Nephron (organoid): ENCODE data around the gene CD244.
A peak's percentile ranks its signal among the peaks of the same experiment; 100 is the strongest.
"Not testable (repeated sequence)": the region's sequence is repeated elsewhere in the genome, so short reads cannot be mapped to it uniquely, and the experiment has no call there.

Experiments
- H3K27ac Mint-ChIP-seq, 3 experiments: 2 replicates each; pipeline ENCODE4 v1.8.0; 2020; ENCODE audit warnings: mixed read lengths in 3 of 3, mild to moderate bottlenecking in 2 of 3, moderate library complexity in 1 of 3
- H3K27me3 Mint-ChIP-seq: 2 replicates; pipeline ENCODE4 v1.8.0; 2021; ENCODE audit warnings: low read depth, mild to moderate bottlenecking, moderate library complexity, mixed read lengths
- H3K36me3 Mint-ChIP-seq: 2 replicates; pipeline ENCODE4 v1.8.0; 2020; ENCODE audit warnings: low read depth, mixed read lengths
- H3K4me1 Mint-ChIP-seq: 2 replicates; pipeline ENCODE4 v1.8.0; 2020; ENCODE audit warnings: mixed read lengths
- H3K4me3 Mint-ChIP-seq, 3 experiments: 2 replicates each; pipeline ENCODE4 v1.8.0; 2020; ENCODE audit warnings: mild to moderate bottlenecking in 3 of 3, mixed read lengths in 3 of 3, moderate library complexity in 2 of 3
- H3K9me3 Mint-ChIP-seq: 2 replicates; pipeline ENCODE4 v1.8.0; 2020; ENCODE audit warnings: mixed read lengths
- TF ChIP-seq, protein P1 (sequence below), 3 experiments: fragments of 200-600 bp; sonication (generic); IDR thresholded peaks; one replicate each; pipeline ENCODE4 v1.5.0; 2021; ENCODE audit warnings: antibody characterized with exemption in 3 of 3; ENCODE audit not compliant: unreplicated experiment in 3 of 3

The CD244 gene

DNA sequence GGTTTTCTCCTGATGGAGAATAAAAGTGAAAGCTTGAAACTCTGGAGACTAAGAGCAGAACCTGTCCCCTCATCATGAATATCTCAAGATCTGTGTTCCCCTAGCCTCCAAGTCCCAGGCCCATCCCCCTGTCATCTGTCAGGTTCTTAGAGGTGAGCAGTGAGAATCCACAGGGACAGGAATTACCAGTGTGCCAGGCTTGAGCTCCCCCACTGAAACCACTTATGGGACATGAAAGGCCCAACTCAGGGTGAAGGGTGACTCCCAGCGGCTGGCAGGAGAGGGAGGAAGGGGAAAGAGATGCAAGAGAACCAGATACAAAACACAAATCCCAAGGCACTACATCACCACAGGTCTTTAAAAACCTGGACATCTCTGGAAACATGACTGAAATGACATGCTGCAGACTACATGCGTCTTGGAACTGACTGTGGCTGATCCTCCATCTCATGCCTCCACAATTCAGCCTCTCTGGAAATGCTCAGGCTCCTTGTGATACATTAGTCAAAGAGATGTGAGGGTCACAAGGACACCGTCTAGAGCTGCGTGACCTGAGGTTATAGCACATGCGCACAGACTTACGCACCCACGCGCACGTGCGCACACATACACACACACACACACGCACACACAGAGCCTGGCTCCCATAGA lies 73.5 kb downstream of the CD244 start:
- Mint-ChIP-seq H3K4me3 (no peak overlapping the region), H3K27me3 (peaks cover 2% of the 10 kb centered on the region), H3K4me1 (no peaks in the 10 kb centered on the region), H3K27ac (no peak overlapping the region), H3K9me3 (no peaks in the 10 kb centered on the region), H3K36me3 (no peaks in the 10 kb centered on the region)
- TF ChIP-seq, protein P1, sequence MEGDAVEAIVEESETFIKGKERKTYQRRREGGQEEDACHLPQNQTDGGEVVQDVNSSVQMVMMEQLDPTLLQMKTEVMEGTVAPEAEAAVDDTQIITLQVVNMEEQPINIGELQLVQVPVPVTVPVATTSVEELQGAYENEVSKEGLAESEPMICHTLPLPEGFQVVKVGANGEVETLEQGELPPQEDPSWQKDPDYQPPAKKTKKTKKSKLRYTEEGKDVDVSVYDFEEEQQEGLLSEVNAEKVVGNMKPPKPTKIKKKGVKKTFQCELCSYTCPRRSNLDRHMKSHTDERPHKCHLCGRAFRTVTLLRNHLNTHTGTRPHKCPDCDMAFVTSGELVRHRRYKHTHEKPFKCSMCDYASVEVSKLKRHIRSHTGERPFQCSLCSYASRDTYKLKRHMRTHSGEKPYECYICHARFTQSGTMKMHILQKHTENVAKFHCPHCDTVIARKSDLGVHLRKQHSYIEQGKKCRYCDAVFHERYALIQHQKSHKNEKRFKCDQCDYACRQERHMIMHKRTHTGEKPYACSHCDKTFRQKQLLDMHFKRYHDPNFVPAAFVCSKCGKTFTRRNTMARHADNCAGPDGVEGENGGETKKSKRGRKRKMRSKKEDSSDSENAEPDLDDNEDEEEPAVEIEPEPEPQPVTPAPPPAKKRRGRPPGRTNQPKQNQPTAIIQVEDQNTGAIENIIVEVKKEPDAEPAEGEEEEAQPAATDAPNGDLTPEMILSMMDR (IDR thresholded peaks at IDR 0.05; ENCODE audit: unreplicated experiment in 3 of 3): no peak

DNA sequence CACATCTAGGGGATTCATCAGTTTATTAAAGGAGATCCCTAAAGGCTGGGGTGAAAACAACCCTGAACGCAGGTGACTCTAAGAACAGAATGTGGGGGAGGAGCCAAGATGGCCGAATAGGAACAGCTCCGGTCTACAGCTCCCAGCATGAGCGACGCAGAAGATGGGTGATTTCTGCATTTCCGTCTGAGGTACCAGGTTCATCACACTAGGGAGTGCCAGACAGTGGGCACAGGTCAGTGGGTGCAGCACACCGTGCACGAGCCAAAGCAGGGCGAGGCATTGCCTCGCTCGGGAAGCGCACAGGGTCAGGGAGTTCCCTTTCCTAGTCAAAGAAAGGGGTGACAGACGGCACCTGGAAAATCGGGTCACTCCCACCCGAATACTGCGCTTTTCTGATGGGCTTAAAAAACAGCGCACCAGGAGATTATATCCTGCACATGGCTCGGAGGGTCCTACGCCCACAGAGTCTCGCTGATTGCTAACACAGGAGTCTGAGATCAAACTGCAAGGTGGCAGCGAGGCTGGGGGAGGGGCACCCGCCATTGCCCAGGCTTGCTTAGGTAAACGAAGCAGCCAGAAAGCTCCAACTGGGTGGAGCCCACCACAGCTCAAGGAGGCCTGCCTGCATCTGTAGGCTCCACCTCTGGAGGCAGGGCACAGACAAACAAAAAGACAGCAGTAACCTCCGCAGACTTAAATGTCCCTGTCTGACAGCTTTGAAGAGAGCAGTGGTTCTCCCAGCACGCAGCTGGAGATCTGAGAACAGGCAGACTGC lies 79.5 kb downstream of the CD244 start:
- not testable (repeated sequence) for H3K4me1 Mint-ChIP-seq, H3K27ac Mint-ChIP-seq, H3K9me3 Mint-ChIP-seq, H3K27me3 Mint-ChIP-seq, H3K4me3 Mint-ChIP-seq, H3K36me3 Mint-ChIP-seq

DNA sequence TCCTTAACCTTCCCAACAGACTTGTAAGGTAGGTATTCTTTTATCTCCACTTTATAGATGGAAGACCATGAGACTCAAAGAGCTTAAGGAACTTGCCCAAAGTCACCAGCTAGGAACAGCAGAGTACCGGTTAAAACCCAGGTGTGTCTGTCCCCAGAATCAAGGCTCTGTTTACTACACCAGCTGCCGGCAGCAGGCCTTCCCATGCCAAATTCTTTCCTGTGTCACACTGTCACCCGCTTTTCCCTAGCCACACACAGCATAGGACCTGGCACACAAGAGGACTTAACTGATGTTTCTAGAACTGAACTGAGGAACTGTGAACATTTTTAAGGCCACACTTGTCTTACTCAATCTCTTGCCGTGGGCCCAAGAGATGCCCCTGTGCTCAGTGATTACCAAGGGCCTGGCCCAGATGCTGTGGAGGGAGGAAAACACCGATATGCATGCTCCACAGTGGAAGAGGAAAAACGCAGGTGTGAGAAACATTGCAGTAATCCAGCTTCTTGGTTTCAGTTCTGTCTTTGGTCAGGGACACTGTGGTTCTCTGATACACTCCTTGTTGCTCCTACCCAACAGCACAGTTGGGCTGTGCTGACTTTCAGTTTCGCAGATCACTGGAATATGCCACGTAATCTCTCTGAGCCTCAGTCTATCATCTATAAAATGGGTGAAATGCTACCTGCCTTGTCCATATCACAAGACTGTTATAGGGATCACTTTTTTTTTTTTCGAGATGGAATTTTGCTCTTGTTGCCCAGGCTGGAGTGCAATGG lies 80.6 kb downstream of the CD244 start:
- Mint-ChIP-seq H3K27me3 (no peaks in the 10 kb centered on the region), H3K36me3 (no peaks in the 10 kb centered on the region), H3K4me3 (no peak overlapping the region), H3K27ac (no peak overlapping the region), H3K9me3 (no peaks in the 10 kb centered on the region), H3K4me1 (no peaks in the 10 kb centered on the region)
- TF ChIP-seq, protein P1 (IDR thresholded peaks at IDR 0.05; ENCODE audit: unreplicated experiment in 3 of 3): no peak

DNA sequence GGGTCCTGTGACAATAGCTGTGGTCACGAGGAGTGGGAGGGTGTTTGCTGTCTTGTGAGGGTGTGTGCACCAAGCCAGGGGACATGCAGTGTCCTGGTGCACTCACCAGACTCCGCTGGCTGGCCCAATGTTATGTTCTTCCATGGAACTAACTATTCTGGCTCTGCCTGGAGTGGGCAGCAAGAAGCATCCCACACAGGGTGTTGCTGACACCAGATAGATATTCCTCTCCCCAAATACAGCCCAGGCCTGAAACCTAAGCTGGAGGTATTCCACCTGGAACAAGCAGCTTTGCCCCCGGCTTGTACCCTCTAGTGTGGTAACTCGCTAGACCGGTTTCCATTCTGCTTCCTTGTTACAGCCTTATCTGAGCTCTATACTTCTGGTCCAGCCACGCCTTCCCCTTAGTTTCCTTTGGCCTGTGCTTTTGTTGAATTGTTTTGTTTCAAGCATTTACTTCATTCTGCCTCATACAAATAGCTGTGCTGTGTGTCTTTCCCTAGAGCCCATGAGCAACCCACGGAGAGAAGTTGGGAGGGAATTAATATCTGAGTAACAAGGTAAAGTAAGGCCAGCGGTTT lies 81.4 kb downstream of the CD244 start:
- no peaks in the 10 kb centered on the region for H3K9me3 Mint-ChIP-seq
- H3K4me1 Mint-ChIP-seq: no peaks in the 10 kb centered on the region
- H3K36me3 Mint-ChIP-seq: no peaks in the 10 kb centered on the region
- no peaks in the 10 kb centered on the region for H3K27me3 Mint-ChIP-seq
- TF ChIP-seq, protein P1 (IDR thresholded peaks at IDR 0.05; ENCODE audit: unreplicated experiment in 3 of 3): no peak
- peak overlapping the region in 2 of 3 experiments; percentile 20 to 40 for H3K27ac Mint-ChIP-seq
- no peak overlapping the region for H3K4me3 Mint-ChIP-seq

DNA sequence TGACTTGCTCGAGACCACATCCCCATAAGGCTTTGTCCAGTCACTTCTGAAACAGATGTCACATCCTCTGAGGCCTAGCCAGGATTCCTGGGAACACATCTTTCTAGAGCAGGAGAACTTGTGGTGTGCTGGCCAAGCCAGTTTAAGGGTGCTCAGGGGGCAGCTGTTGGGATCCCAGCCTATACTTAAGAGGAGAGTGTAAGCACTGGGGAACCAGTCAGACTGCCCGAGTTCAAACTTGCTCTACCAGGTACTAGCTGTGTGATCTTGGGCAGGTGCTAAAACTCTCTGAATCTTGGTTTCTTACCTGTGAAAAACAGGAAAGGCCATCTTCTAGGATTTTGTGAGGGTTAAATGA lies 82.3 kb downstream of the CD244 start:
- TF ChIP-seq, protein P1 (IDR thresholded peaks at IDR 0.05; ENCODE audit: unreplicated experiment in 3 of 3): peak in 1 of 3 experiments; percentile 1

More for the DNA sequence above, 82.3 kb downstream of the CD244 start:
- Mint-ChIP-seq H3K4me1 (no peaks in the 10 kb centered on the region), H3K27ac (no peak overlapping the region), H3K4me3 (no peak overlapping the region), H3K36me3 (no peaks in the 10 kb centered on the region), H3K27me3 (no peaks in the 10 kb centered on the region), H3K9me3 (no peaks in the 10 kb centered on the region)
